Endothelial cell of umbilical vein (primary cell): ENCODE results near the gene CTSC. TPM values are rescaled to one million over a fixed set of nuclear protein-coding genes. Genes with fewer than 3 reads are reported as not detected.

Source experiments
- BruUV-seq: library from RNA; stranded (reverse); fragments of 400-500 nt; replicated peaks from 2 replicates; lab custom pipeline; 2021; lab: Mats Ljungman, UMichigan
- CTCF ChIA-PET: fragments of 300-600, 350-600 bp; sonication (Branson Sonifier 250); formaldehyde crosslinking; loops from one replicate; lab custom pipeline; 2021; ENCODE audit warnings: antibody characterized with exemption, inconsistent platforms; lab: Charles Lee
- POLR2A ChIA-PET: fragments of 300-600, 350-600 bp; sonication (Branson Sonifier 250); formaldehyde crosslinking; loops from one replicate; lab custom pipeline; 2021; ENCODE audit warnings: antibody characterized with exemption, inconsistent platforms; lab: Charles Lee
- DNase-seq: peaks from one replicate; pipeline ENCODE4 v3.0.0-alpha.2; 2011; ENCODE audit warnings: low read depth, low spot score
- FAIRE-seq: peaks from 2 replicates; lab custom pipeline; 2011; peaks lifted over from hg19 to GRCh38; lab: Jason Lieb, UNC
- H2AFZ ChIP-seq: 2 replicates; pipeline ENCODE4 v1.6.0; 2012; ENCODE audit warnings: low read depth, low read length, control low read depth, inconsistent platforms
- H3K27ac ChIP-seq: 2 replicates; pipeline ENCODE4 v1.5.1; 2011; ENCODE audit warnings: low read depth, mild to moderate bottlenecking, control low read depth, low read length, moderate library complexity; ENCODE audit not compliant: insufficient read depth
- H3K27me3 ChIP-seq, 2 experiments: 2 replicates each; pipeline versions ENCODE4 v1.6.0 to v1.6.1; 2011; ENCODE audit warnings: low read length in 2 of 2, mixed read lengths in 1 of 2; ENCODE audit not compliant: control insufficient read depth in 2 of 2, insufficient read depth in 2 of 2
- H3K36me3 ChIP-seq, 2 experiments: 2 replicates in 1 of 2; 3 replicates in 1 of 2; pipeline ENCODE4 v1.5.1; 2011; ENCODE audit warnings: low read length in 2 of 2, mild to moderate bottlenecking in 1 of 2, moderate library complexity in 1 of 2; ENCODE audit not compliant: control insufficient read depth in 2 of 2, insufficient read depth in 2 of 2; ENCODE audit errors: extremely low read depth in 1 of 2
- H3K4me1 ChIP-seq: 3 replicates; pipeline ENCODE4 v1.5.1; 2011; ENCODE audit warnings: mild to moderate bottlenecking, low read length; ENCODE audit not compliant: control insufficient read depth, insufficient read depth; ENCODE audit errors: extremely low read depth
- H3K4me2 ChIP-seq: 2 replicates; pipeline ENCODE4 v1.6.1; 2011; ENCODE audit warnings: low read length, control low read depth, mixed read lengths; ENCODE audit not compliant: insufficient read depth
- H3K4me3 ChIP-seq, 3 experiments: fragments of 200-600 bp in 1 of 3; sonication (generic), shearing (Covaris generic) in 1 of 3; replicated peaks in 1 of 3; 2 replicates each; pipeline ENCODE4 v1.5.1; 2011 to 2016; ENCODE audit warnings: control low read depth in 3 of 3, low read length in 3 of 3, mild to moderate bottlenecking in 2 of 3, inconsistent platforms in 1 of 3, low read depth in 1 of 3, moderate library complexity in 1 of 3; ENCODE audit not compliant: insufficient read depth in 1 of 3
- H3K79me2 ChIP-seq: 2 replicates; pipeline ENCODE4 v1.6.0; 2012; ENCODE audit warnings: low read length, inconsistent platforms; ENCODE audit not compliant: control insufficient read depth, insufficient read depth
- H3K9ac ChIP-seq: replicated peaks from 2 replicates; pipeline ENCODE3; 2011; ENCODE audit warnings: low read length, control low read depth; ENCODE audit not compliant: insufficient read depth; ENCODE audit errors: extremely low read depth
- H3K9me1 ChIP-seq: replicated peaks from 3 replicates; pipeline ENCODE4 v1.6.0; 2011; ENCODE audit warnings: mild to moderate bottlenecking, low read length; ENCODE audit not compliant: control insufficient read depth, insufficient read depth; ENCODE audit errors: extremely low read depth
- H3K9me3 ChIP-seq: replicated peaks from 2 replicates; pipeline ENCODE4 v1.5.1; 2012; ENCODE audit warnings: low read length, inconsistent platforms; ENCODE audit not compliant: control insufficient read depth, insufficient read depth
- H4K20me1 ChIP-seq: replicated peaks from 2 replicates; pipeline ENCODE3; 2011; ENCODE audit warnings: mild to moderate bottlenecking, low read length; ENCODE audit not compliant: control insufficient read depth, insufficient read depth; ENCODE audit errors: extremely low read depth
- CTCF ChIP-seq, 2 donors: IDR thresholded peaks; 1 replicate in 1 of 2; 2 replicates in 1 of 2; pipeline ENCODE4 v1.5.1; 2011; ENCODE audit warnings: low read length in 2 of 2, mild to moderate bottlenecking in 2 of 2, moderate library complexity in 2 of 2, control low read depth in 1 of 2, inconsistent platforms in 1 of 2, low read depth in 1 of 2; ENCODE audit not compliant: insufficient read depth in 1 of 2; ENCODE audit errors: extremely low read depth in 1 of 2
- EZH2 ChIP-seq: IDR thresholded peaks from 2 replicates; pipeline ENCODE4 v1.6.1; 2012; ENCODE audit warnings: borderline replicate concordance, low read depth, mild to moderate bottlenecking, moderate library complexity, low read length, inconsistent platforms; ENCODE audit not compliant: severe bottlenecking
- FOS ChIP-seq: IDR thresholded peaks from 2 replicates; pipeline ENCODE4 v1.6.1; 2011; ENCODE audit warnings: mild to moderate bottlenecking, low read length, moderate library complexity, borderline replicate concordance; ENCODE audit not compliant: insufficient read depth
- GATA2 ChIP-seq: IDR thresholded peaks from 2 replicates; pipeline ENCODE4 v1.7.0; 2011; ENCODE audit warnings: low read depth, mild to moderate bottlenecking, moderate library complexity, mixed read lengths, low read length; ENCODE audit not compliant: insufficient read length, insufficient read depth
- JUN ChIP-seq: IDR thresholded peaks from 2 replicates; pipeline ENCODE4 v1.6.1; 2011; ENCODE audit warnings: borderline replicate concordance, low read depth; ENCODE audit not compliant: insufficient read length, insufficient read depth
- MAX ChIP-seq: IDR thresholded peaks from 2 replicates; pipeline ENCODE4 v1.6.1; 2011; ENCODE audit not compliant: insufficient read depth, insufficient read length
- MYC ChIP-seq: IDR thresholded peaks from one replicate; pipeline ENCODE4 v1.6.1; 2011; ENCODE audit warnings: mild to moderate bottlenecking, low read depth, low read length
- POLR2A ChIP-seq: IDR thresholded peaks from 2 replicates; pipeline ENCODE4 v1.6.1; 2012; ENCODE audit warnings: low read depth, mild to moderate bottlenecking, control low read depth, low read length
- POLR2AphosphoS5 ChIP-seq: IDR thresholded peaks from 2 replicates; pipeline ENCODE4 v1.6.1; 2012; ENCODE audit warnings: low read depth, mild to moderate bottlenecking, control low read depth, low read length, moderate library complexity; ENCODE audit not compliant: insufficient read depth
- dilution Hi-C: fragments of 300-500 bp; cut with MboI; formaldehyde crosslinking; loops from one replicate; pipeline ENCODE4 v1.15.0; 2019; ENCODE audit warnings: low sequenced_read_pairs; ENCODE audit not compliant: extremely low pct_ligation_motif_present
- intact Hi-C: fragments of 100-400 bp; cut with micrococcal nuclease; formaldehyde crosslinking; loops from one replicate; pipeline ENCODE4 v1.10.0; 2022
- polyA plus RNA-seq, 4 experiments: library from polyadenylated mRNA; depleted of rRNA in 3 of 4; stranded (reverse) in 3 of 4; unstranded in 1 of 4; fragments of >200 nt; gene quantifications; 2 replicates each; pipeline versions ENCODE4 v1.2.1 to v1.2.3, GENCODE V29; 2011 to 2012; ENCODE audit warnings: missing spikeins in 1 of 4
- total RNA-seq: library from RNA; stranded (reverse); gene quantifications from 2 replicates; pipeline ENCODE4 v1.2.3, GENCODE V29; 2021

CTSC gene
- total and polyA plus RNA-seq, 2 donors (not counting 3 experiments of a cell fraction or from before 2014, with no cell fraction given): 130 to 186 TPM

GRCh38 chr11:88345949-88346348, 8.4 kb upstream of the CTSC start:
- TF ChIP-seq MYC (no peak), EZH2 (no peak), JUN (no peak), CTCF (IDR thresholded peaks at IDR 0.05; ENCODE audit: extremely low read depth in 1 of 2, insufficient read depth in 1 of 2, low read depth in 1 of 2, low read length in 2 of 2) (no peak), GATA2 (no peak), FOS (no peak), MAX (no peak), POLR2AphosphoS5 (no peak), POLR2A (no peak)
- Histone ChIP-seq H3K4me3 (no peak overlapping the region), H3K27ac (no peak overlapping the region), H3K27me3 (no peaks in the 10 kb centered on the region), H3K9me3 (no peaks in the 10 kb centered on the region), H3K36me3 (no peaks in the 10 kb centered on the region), H3K9me1 (no peaks in the 10 kb centered on the region), H3K4me1 (no peaks in the 10 kb centered on the region), H3K79me2 (no peaks in the 10 kb centered on the region), H4K20me1 (no peaks in the 10 kb centered on the region), H2AFZ (no peak overlapping the region), H3K9ac (no peak overlapping the region), H3K4me2 (no peak overlapping the region)
- ChIA-PET CTCF (interaction anchor here (1.6 kb wide), 1 partner anchor 31 kb away, joined by 4 read pairs; no protein-coding TSS in a partner anchor), POLR2A (no interaction called here)
- FAIRE-seq (no peak), DNase-seq (no peak)
- intact Hi-C loops (no loop called here), dilution Hi-C loops (no loop called here)
- BruUV-seq: no TSS peak
